Measurements from ENCODE around the gene NCK1. TPM values are rescaled to one million over a fixed set of nuclear protein-coding genes. Genes with fewer than 3 reads are reported as not detected.
"Not testable (repeated sequence)": the region's sequence is repeated elsewhere in the genome, so short reads cannot be mapped to it uniquely, and the experiment has no call there.

Gene NCK1
- total RNA-seq, 6 donors from 2014 or later: 26.2 to 61.7 (median 44.8) TPM

DNA sequence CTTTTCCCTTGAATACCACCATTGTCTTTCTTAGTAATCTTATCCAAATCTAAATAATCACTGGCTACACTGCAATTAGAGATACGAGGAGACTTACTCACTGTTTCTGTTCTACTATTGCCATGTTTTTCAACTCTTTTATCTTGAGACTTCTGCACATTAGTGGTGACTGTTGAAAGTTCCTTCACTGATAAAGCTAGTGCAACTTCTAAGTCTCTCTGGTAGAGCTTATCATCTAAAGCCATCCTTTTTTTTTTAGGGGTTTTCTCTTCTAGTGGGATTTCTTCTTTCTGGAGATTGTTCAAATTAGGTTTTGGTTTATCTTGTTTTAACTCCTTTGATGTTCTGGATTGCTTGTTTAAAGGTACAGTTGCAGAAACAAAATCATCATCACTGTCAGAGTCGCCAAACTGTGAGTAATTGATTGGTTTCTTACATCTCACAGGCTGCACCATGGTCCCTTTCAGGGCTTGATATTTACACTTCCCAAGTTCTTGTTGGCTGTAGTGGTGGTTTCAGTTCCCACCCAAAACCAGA is 37.7 kb downstream of the NCK1 start:
- no peak for ATAC-seq (ENCODE audit: low FRiP score in 2 of 2)
- WGBS, 2 donors: 56 to 84% methylated on average over 2 of the region's 2 CpGs
- Histone ChIP-seq H3K4me3 (no peak overlapping the region), H3K27me3 (no peaks in the 10 kb centered on the region), H3K4me1 (peaks cover 12 to 24% (median 17%) of the 10 kb centered on the region in 4 donors), H3K27ac (peak overlapping the region in 2 of 4 donors; percentile 65 to 71), H3K9me3 (peaks cover 6 to 11% (median 8%) of the 10 kb centered on the region in 4 donors), H3K36me3 (no peaks in the 10 kb centered on the region)
- no peak for DNase-seq
- TF ChIP-seq POLR2A (IDR thresholded peaks at IDR 0.05) (no peak), CTCF (IDR thresholded peaks at IDR 0.05) (no peak), POLR2AphosphoS5 (IDR thresholded peaks at IDR 0.05) (no peak), EP300 (IDR thresholded peaks at IDR 0.05) (no peak)

DNA sequence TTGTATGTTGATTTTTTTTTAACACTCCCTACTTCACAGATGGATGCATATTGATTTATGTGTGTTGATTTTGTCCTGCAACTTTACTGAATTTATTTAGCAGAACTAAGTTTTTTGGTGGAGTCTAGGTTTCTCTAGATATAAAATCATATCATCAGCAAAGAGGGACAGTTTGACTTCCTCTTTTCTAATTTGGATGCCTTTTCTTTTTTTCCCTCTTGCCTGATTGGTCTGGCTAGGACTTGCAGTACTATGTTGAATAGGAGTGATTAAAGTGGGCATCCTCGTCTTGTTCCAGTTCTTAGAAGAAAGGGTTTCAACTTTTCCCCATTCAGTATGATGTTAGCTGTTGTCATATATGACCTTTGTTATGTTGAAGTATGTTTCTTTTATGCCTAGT is 38.7 kb downstream of the NCK1 start:
- not testable (repeated sequence) for H3K36me3 ChIP-seq; H3K27me3 ChIP-seq; H3K4me3 ChIP-seq; H3K27ac ChIP-seq; DNase-seq; ATAC-seq (ENCODE audit: low FRiP score in 2 of 2)
- H3K4me1 ChIP-seq: peaks cover 12 to 23% (median 16%) of the 10 kb centered on the region in 4 donors
- WGBS, 2 donors: 84 to 85% methylated on average over 1 of the region's 1 CpG
- peaks cover 6 to 14% (median 10%) of the 10 kb centered on the region in 4 donors for H3K9me3 ChIP-seq

GRCh38 chr3:136901391-136901790 is 39.4 kb downstream of the NCK1 start:
- no peaks in the 10 kb centered on the region for H3K27me3 ChIP-seq
- peaks cover 0 to 2% (median 0%) of the 10 kb centered on the region in 4 donors for H3K36me3 ChIP-seq
- peaks cover 12 to 27% (median 18%) of the 10 kb centered on the region in 4 donors for H3K4me1 ChIP-seq
- no peak overlapping the region for H3K27ac ChIP-seq
- TF ChIP-seq POLR2AphosphoS5 (IDR thresholded peaks at IDR 0.05) (no peak), CTCF (IDR thresholded peaks at IDR 0.05) (no peak), POLR2A (IDR thresholded peaks at IDR 0.05) (no peak), EP300 (IDR thresholded peaks at IDR 0.05) (no peak)
- H3K4me3 ChIP-seq: no peak overlapping the region
- WGBS, 2 donors: 73 to 81% methylated on average over 3 of the region's 3 CpGs
- peaks cover 6 to 14% (median 10%) of the 10 kb centered on the region in 4 donors for H3K9me3 ChIP-seq
- no peak for ATAC-seq (ENCODE audit: low FRiP score in 2 of 2)
- no peak for DNase-seq

DNA sequence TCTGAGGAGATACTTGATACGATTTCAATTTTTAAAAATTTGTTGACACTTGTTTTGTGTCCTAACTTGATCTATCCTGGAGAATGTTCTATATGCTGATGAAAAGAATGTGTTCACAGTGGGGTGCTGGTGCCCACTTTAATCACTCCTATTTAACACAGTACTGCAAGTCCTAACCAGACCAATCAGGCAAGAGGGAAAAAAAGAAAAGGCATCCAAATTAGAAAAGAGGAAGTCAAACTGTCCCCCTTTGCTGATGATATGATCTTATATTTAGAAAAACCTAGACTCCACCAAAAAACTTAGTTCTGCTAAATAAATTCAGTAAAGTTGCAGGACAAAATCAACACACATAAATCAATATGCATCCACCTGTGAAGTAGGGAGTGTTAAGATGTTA is 40.5 kb downstream of the NCK1 start:
- not testable (repeated sequence) for H3K36me3 ChIP-seq; H3K27ac ChIP-seq; H3K4me3 ChIP-seq; ATAC-seq (ENCODE audit: low FRiP score in 2 of 2); H3K27me3 ChIP-seq; DNase-seq
- Histone ChIP-seq H3K9me3 (peaks cover 6 to 14% (median 10%) of the 10 kb centered on the region in 4 donors), H3K4me1 (peaks cover 12 to 38% (median 29%) of the 10 kb centered on the region in 4 donors)
- 91 to 94% methylated on average over 1 of the region's 1 CpG for WGBS, 2 donors

DNA sequence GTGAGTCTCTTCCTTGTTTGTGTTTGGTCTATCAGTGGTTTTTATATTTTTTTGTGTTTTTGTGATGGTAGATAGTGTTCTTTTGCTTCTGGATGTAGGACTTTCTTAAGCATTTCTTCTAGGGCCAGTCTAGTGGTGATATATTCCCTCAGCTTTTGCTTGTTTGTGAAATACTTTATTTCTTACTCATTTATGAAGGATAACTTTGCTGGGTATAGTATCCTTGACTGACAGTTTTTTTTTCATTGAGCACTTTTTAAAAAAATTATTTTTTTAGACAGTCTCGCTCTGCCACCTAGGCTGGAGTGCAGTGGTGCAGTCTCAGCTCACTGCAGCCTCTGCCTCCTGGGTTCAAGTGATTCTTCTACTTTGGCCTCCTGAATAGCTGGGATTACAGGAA is 41.9 kb downstream of the NCK1 start:
- no peaks in the 10 kb centered on the region for H3K27me3 ChIP-seq
- peaks cover 6 to 29% (median 25%) of the 10 kb centered on the region in 4 donors for H3K4me1 ChIP-seq
- DNase-seq (no peak), ATAC-seq (ENCODE audit: low FRiP score in 2 of 2) (no peak)
- H3K4me3 ChIP-seq: no peak overlapping the region
- WGBS, 2 donors: 0 to 7% methylated on average over 1 of the region's 1 CpG
- peaks cover 0 to 2% (median 0%) of the 10 kb centered on the region in 4 donors for H3K36me3 ChIP-seq
- TF ChIP-seq CTCF (IDR thresholded peaks at IDR 0.05) (no peak), POLR2AphosphoS5 (IDR thresholded peaks at IDR 0.05) (no peak)
- H3K9me3 ChIP-seq: peaks cover 6 to 14% (median 10%) of the 10 kb centered on the region in 4 donors
- H3K27ac ChIP-seq: no peak overlapping the region

DNA sequence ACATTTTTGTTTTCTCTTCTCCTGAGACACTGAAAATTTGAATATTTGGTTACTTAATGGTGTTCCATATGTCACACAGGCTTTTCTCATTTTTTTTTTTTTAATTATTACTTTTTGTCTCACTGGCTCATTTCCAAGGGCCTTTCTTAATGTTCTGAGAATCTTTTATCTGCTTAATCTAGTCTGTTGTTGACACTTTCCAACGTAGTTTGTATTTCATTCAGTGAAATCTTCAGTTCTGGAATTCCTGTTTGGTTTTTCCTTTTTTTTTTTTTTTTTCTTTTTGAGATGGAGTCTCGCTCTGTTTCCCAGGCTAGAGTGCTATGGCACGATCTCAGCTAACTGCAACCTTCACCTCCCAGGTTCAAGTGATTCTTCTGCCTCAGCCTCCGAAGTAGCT is 42.7 kb downstream of the NCK1 start:
- Histone ChIP-seq H3K9me3 (peaks cover 6 to 14% (median 10%) of the 10 kb centered on the region in 4 donors), H3K27me3 (no peaks in the 10 kb centered on the region), H3K4me1 (peaks cover 3 to 31% (median 25%) of the 10 kb centered on the region in 4 donors), H3K4me3 (no peak overlapping the region), H3K27ac (no peak overlapping the region), H3K36me3 (peaks cover 0 to 2% (median 0%) of the 10 kb centered on the region in 4 donors)
- 64 to 75% methylated on average over 4 of the region's 4 CpGs for WGBS, 2 donors
- ATAC-seq (ENCODE audit: low FRiP score in 2 of 2) (no peak), DNase-seq (no peak)
- TF ChIP-seq EP300 (IDR thresholded peaks at IDR 0.05) (no peak), CTCF (IDR thresholded peaks at IDR 0.05) (no peak)

All from upper lobe of left lung (tissue), 6 donors.